HL-60 (cell line): ENCODE data around the gene ETNK2.

Source experiments
- DNase-seq, 2 experiments: peaks; one replicate each; pipeline ENCODE4 v3.0.0-alpha.2; 2010 to 2020; ENCODE audit warnings: low read depth in 1 of 2, low spot score in 1 of 2
- H3K27ac ChIP-seq: fragments of 250-450 bp; sonication (Bioruptor Pico); replicated peaks from 2 replicates; pipeline ENCODE4 v1.5.1; 2020; ENCODE audit warnings: mild to moderate bottlenecking, moderate library complexity
- H3K27me3 ChIP-seq: fragments of 250-450 bp; sonication (Bioruptor Pico); 2 replicates; pipeline ENCODE4 v1.5.1; 2021; ENCODE audit warnings: mild to moderate bottlenecking, moderate library complexity; ENCODE audit not compliant: insufficient read depth, poor library complexity, severe bottlenecking
- H3K4me3 ChIP-seq: replicated peaks from 2 replicates; pipeline ENCODE4 v1.5.1; 2011; ENCODE audit warnings: mild to moderate bottlenecking, control low read depth, low read length; ENCODE audit not compliant: insufficient read depth
- GABPA ChIP-seq: IDR thresholded peaks from 2 replicates; pipeline ENCODE4 v1.6.1; 2012; ENCODE audit warnings: low read depth
- POLR2AphosphoS5 ChIP-seq: IDR thresholded peaks from 2 replicates; pipeline ENCODE4 v1.6.1; 2012; ENCODE audit warnings: low read depth
- SPI1 ChIP-seq: IDR thresholded peaks from 2 replicates; pipeline ENCODE4 v1.6.1; 2012; ENCODE audit warnings: low read depth, mild to moderate bottlenecking, borderline replicate concordance
- TF ChIP-seq, protein P1 (sequence below): IDR thresholded peaks from 2 replicates; pipeline ENCODE4 v1.6.1; 2012; ENCODE audit warnings: low read depth; ENCODE audit not compliant: insufficient replicate concordance
- TF ChIP-seq, protein P2 (sequence below): IDR thresholded peaks from one replicate; pipeline ENCODE4 v1.5.1; 2011; ENCODE audit warnings: low read length, control low read depth, inconsistent platforms; ENCODE audit not compliant: insufficient read depth

The ETNK2 gene

DNA sequence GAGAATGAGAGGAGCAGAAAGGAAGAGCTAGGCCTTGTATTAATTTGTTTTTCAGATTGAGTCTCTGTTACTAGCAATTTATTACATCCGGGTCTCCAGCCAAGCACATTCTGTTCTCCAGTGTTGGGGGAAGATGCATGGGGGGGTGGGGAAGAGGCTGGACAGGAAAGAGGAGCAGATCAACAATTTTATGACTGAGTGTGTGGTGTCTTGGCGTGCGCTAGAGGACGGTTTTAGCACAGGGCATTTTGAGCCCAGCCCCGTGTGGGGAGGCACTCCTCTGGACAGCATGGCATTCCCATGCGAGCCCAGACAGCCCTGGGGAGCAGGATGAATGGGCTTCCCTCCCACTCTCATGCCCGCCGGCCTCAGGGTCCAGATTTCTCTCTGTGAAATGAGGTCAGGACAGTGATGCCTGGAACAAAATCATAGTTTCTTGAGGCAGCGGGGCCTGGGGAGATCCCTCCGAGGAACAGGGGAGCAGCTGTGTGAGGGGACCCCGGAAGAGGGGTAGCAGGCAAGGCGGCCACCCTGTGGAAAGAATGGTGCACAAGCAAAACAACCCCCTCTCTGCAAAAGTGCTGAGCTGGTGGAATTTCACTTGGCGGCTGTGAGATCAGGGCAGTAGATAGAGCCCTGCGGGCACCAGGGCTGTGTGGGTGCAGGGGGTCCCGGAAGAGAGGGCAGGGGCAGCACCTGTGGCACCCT, 62.6 kb downstream of the ETNK2 start:
- Histone ChIP-seq H3K27me3 (peaks cover 2% of the 10 kb centered on the region), H3K4me3 (no peak overlapping the region), H3K27ac (no peak overlapping the region)
- TF ChIP-seq GABPA (no peak), SPI1 (no peak), POLR2AphosphoS5 (no peak)
- TF ChIP-seq, protein P1, sequence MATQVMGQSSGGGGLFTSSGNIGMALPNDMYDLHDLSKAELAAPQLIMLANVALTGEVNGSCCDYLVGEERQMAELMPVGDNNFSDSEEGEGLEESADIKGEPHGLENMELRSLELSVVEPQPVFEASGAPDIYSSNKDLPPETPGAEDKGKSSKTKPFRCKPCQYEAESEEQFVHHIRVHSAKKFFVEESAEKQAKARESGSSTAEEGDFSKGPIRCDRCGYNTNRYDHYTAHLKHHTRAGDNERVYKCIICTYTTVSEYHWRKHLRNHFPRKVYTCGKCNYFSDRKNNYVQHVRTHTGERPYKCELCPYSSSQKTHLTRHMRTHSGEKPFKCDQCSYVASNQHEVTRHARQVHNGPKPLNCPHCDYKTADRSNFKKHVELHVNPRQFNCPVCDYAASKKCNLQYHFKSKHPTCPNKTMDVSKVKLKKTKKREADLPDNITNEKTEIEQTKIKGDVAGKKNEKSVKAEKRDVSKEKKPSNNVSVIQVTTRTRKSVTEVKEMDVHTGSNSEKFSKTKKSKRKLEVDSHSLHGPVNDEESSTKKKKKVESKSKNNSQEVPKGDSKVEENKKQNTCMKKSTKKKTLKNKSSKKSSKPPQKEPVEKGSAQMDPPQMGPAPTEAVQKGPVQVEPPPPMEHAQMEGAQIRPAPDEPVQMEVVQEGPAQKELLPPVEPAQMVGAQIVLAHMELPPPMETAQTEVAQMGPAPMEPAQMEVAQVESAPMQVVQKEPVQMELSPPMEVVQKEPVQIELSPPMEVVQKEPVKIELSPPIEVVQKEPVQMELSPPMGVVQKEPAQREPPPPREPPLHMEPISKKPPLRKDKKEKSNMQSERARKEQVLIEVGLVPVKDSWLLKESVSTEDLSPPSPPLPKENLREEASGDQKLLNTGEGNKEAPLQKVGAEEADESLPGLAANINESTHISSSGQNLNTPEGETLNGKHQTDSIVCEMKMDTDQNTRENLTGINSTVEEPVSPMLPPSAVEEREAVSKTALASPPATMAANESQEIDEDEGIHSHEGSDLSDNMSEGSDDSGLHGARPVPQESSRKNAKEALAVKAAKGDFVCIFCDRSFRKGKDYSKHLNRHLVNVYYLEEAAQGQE, result no peak
- TF ChIP-seq, protein P2, sequence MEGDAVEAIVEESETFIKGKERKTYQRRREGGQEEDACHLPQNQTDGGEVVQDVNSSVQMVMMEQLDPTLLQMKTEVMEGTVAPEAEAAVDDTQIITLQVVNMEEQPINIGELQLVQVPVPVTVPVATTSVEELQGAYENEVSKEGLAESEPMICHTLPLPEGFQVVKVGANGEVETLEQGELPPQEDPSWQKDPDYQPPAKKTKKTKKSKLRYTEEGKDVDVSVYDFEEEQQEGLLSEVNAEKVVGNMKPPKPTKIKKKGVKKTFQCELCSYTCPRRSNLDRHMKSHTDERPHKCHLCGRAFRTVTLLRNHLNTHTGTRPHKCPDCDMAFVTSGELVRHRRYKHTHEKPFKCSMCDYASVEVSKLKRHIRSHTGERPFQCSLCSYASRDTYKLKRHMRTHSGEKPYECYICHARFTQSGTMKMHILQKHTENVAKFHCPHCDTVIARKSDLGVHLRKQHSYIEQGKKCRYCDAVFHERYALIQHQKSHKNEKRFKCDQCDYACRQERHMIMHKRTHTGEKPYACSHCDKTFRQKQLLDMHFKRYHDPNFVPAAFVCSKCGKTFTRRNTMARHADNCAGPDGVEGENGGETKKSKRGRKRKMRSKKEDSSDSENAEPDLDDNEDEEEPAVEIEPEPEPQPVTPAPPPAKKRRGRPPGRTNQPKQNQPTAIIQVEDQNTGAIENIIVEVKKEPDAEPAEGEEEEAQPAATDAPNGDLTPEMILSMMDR, result no peak
- no peak for DNase-seq

DNA sequence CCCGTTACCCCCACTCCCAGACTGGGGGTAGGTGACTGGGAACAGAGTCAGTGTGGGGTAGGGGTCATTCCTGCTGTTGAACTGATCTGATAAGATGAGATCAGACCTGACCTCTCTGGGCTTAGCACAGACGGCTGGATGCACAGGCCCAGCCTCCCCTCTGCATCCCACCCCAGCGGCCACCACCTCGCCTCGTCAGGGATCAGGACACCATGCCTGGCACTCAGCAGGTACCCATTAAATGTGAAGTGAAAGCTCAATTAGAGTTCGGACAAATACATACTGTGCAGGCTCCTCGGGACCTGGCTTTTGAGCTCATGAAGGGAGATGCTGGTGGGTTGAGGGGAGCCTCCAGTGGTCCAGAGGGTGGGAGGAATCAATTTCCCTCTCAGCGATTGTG, 63.2 kb downstream of the ETNK2 start:
- no peak overlapping the region for H3K4me3 ChIP-seq
- no peak for TF ChIP-seq GABPA
- H3K27ac ChIP-seq, result no peak overlapping the region
- DNase-seq, result no peak
- H3K27me3 ChIP-seq, result peaks cover 2% of the 10 kb centered on the region

- H3K27me3 ChIP-seq, result peaks cover 2% of the 10 kb centered on the region
- DNase-seq, result no peak
- TF ChIP-seq, protein P1, result no peak
- TF ChIP-seq, protein P2, result no peak
- no peak overlapping the region for H3K27ac ChIP-seq
- H3K4me3 ChIP-seq, result no peak overlapping the region
These were observed 63.8 kb downstream of the ETNK2 start for GRCh38 chr1:204087893-204088528.

GRCh38 chr1:204087181-204087892, 64.5 kb downstream of the ETNK2 start:
- H3K27ac ChIP-seq, result no peak overlapping the region
- H3K4me3 ChIP-seq, result no peak overlapping the region
- TF ChIP-seq, protein P1, result no peak
- TF ChIP-seq, protein P2, result no peak
- TF ChIP-seq POLR2AphosphoS5 (no peak), GABPA (no peak), SPI1 (no peak)
- no peak for DNase-seq
- H3K27me3 ChIP-seq, result peaks cover 6% of the 10 kb centered on the region
